ENCODE results near the gene CERS5. TPM values are rescaled to one million over a fixed set of nuclear protein-coding genes. Genes with fewer than 3 reads are reported as not detected.
"Not testable (repeated sequence)": the region's sequence is repeated elsewhere in the genome, so short reads cannot be mapped to it uniquely, and the experiment has no call there.

CERS5 gene
- polyA plus RNA-seq, 3 donors: 69.5 to 92.7 (median 75.3) TPM

GRCh38 chr12:50188875-50189575 is 21.9 kb upstream of the CERS5 start:
- DNase-seq: no peak

GRCh38 chr12:50188241-50188781 is 21.1 kb upstream of the CERS5 start:
- no peak for DNase-seq

GRCh38 chr12:50187084-50187900 is 20.1 kb upstream of the CERS5 start:
- no peak for DNase-seq

- no peak for DNase-seq
These were observed 19.5 kb upstream of the CERS5 start for GRCh38 chr12:50186681-50187080.

- no peak for DNase-seq
These were observed 18.9 kb upstream of the CERS5 start for GRCh38 chr12:50185970-50186663.

GRCh38 chr12:50185301-50185895 is 18.2 kb upstream of the CERS5 start:
- DNase-seq: no peak

- no peak for DNase-seq
These were observed 17.1 kb upstream of the CERS5 start for GRCh38 chr12:50184261-50184660.

GRCh38 chr12:50182461-50182860 is 15.3 kb upstream of the CERS5 start:
- no peak for DNase-seq

- DNase-seq: no peak
These were observed 14.5 kb upstream of the CERS5 start for GRCh38 chr12:50181691-50182090.

- DNase-seq: no peak
These were observed 8.5 kb upstream of the CERS5 start for GRCh38 chr12:50175716-50176026.

- DNase-seq: peak; percentile 86
These were observed 8.0 kb upstream of the CERS5 start for GRCh38 chr12:50174971-50175715.

- DNase-seq: no peak
These were observed 445 bp downstream of the CERS5 start for GRCh38 chr12:50166799-50167048.

GRCh38 chr12:50164963-50165362 is 2.2 kb downstream of the CERS5 start:
- no peak for DNase-seq

GRCh38 chr12:50162230-50162629 is 4.9 kb downstream of the CERS5 start:
- no peak for DNase-seq

GRCh38 chr12:50160643-50161042 is 6.5 kb downstream of the CERS5 start:
- DNase-seq: no peak

- no peak for DNase-seq
These were observed 9.9 kb downstream of the CERS5 start for GRCh38 chr12:50157259-50157658.

- DNase-seq: no peak
These were observed 10.5 kb downstream of the CERS5 start for GRCh38 chr12:50156641-50157040.

GRCh38 chr12:50154947-50155346 is 12.2 kb downstream of the CERS5 start:
- not testable (repeated sequence) for DNase-seq

GRCh38 chr12:50151047-50151687 is 16.0 kb downstream of the CERS5 start:
- DNase-seq: no peak

GRCh38 chr12:50149311-50149710 is 17.9 kb downstream of the CERS5 start:
- DNase-seq: no peak

GRCh38 chr12:50148011-50148410 is 19.2 kb downstream of the CERS5 start:
- not testable (repeated sequence) for DNase-seq
